Stimulated activated memory B cell treated with anti-CD40 and anti-IgM and Interleukin-4, amounts not matched to agents 10 μg/mL and 1 μg/mL and 100 μg/mL, for 72 hours (primary cell): Measurements from ENCODE around the gene BRICD5.
A peak's percentile ranks its signal among the peaks of the same experiment; 100 is the strongest.

Experiments used
- ATAC-seq: fragments of 150-1000 bp; cut with Tn5 transposase; 2 replicates; pipeline ENCODE4 v1.10.0; 2021
- H3K27ac Mint-ChIP-seq: one replicate; pipeline ENCODE4 v1.8.0; 2022; ENCODE audit warnings: mild to moderate bottlenecking, mixed read lengths
- H3K27me3 Mint-ChIP-seq: one replicate; pipeline ENCODE4 v1.8.0; 2022; ENCODE audit warnings: mixed read lengths
- H3K36me3 Mint-ChIP-seq: one replicate; pipeline ENCODE4 v1.8.0; 2022; ENCODE audit warnings: mixed read lengths
- H3K4me1 Mint-ChIP-seq: one replicate; pipeline ENCODE4 v1.8.0; 2022; ENCODE audit warnings: mixed read lengths
- H3K4me3 Mint-ChIP-seq: one replicate; pipeline ENCODE4 v1.8.0; 2022; ENCODE audit warnings: mild to moderate bottlenecking, moderate library complexity, mixed read lengths
- H3K9me3 Mint-ChIP-seq: one replicate; pipeline ENCODE4 v1.8.0; 2022; ENCODE audit warnings: mixed read lengths

The BRICD5 gene

GRCh38 chr16:2199621-2200139 is 11.0 kb downstream of the BRICD5 start:
- no peak overlapping the region for H3K4me3 Mint-ChIP-seq
- H3K9me3 Mint-ChIP-seq = no peaks in the 10 kb centered on the region
- peaks cover 29% of the 10 kb centered on the region for H3K4me1 Mint-ChIP-seq
- H3K27ac Mint-ChIP-seq = no peak overlapping the region
- no peak for ATAC-seq
- H3K27me3 Mint-ChIP-seq = peaks cover 38% of the 10 kb centered on the region
- H3K36me3 Mint-ChIP-seq = no peaks in the 10 kb centered on the region

- peaks cover 44% of the 10 kb centered on the region for H3K27me3 Mint-ChIP-seq
- no peak overlapping the region for H3K27ac Mint-ChIP-seq
- H3K9me3 Mint-ChIP-seq = no peaks in the 10 kb centered on the region
- no peak for ATAC-seq
- H3K36me3 Mint-ChIP-seq = no peaks in the 10 kb centered on the region
- H3K4me3 Mint-ChIP-seq = no peak overlapping the region
- peaks cover 24% of the 10 kb centered on the region for H3K4me1 Mint-ChIP-seq
Measured at GRCh38 chr16:2199095-2199494, 11.6 kb downstream of the BRICD5 start.

- Mint-ChIP-seq H3K9me3 (no peaks in the 10 kb centered on the region), H3K4me3 (no peak overlapping the region), H3K36me3 (no peaks in the 10 kb centered on the region), H3K4me1 (peaks cover 17% of the 10 kb centered on the region), H3K27ac (no peak overlapping the region), H3K27me3 (peaks cover 49% of the 10 kb centered on the region)
- ATAC-seq = no peak
Measured at GRCh38 chr16:2198283-2198682, 12.4 kb downstream of the BRICD5 start.

GRCh38 chr16:2197765-2198164 is 12.9 kb downstream of the BRICD5 start:
- peaks cover 52% of the 10 kb centered on the region for H3K27me3 Mint-ChIP-seq
- no peak overlapping the region for H3K27ac Mint-ChIP-seq
- no peaks in the 10 kb centered on the region for H3K9me3 Mint-ChIP-seq
- H3K4me1 Mint-ChIP-seq = peaks cover 17% of the 10 kb centered on the region
- H3K4me3 Mint-ChIP-seq = no peak overlapping the region
- no peak for ATAC-seq
- H3K36me3 Mint-ChIP-seq = no peaks in the 10 kb centered on the region

GRCh38 chr16:2196981-2197511 is 13.6 kb downstream of the BRICD5 start:
- peaks cover 17% of the 10 kb centered on the region for H3K4me1 Mint-ChIP-seq
- ATAC-seq = no peak
- peaks cover 60% of the 10 kb centered on the region for H3K27me3 Mint-ChIP-seq
- peak overlapping the region; percentile 60 for H3K4me3 Mint-ChIP-seq
- no peaks in the 10 kb centered on the region for H3K9me3 Mint-ChIP-seq
- H3K27ac Mint-ChIP-seq = peak overlapping the region; percentile 48
- H3K36me3 Mint-ChIP-seq = no peaks in the 10 kb centered on the region

GRCh38 chr16:2196162-2196980 is 14.3 kb downstream of the BRICD5 start, which contains the start of gene CASKIN1:
TSS of gene CASKIN1 (minus strand) at chr16:2196605. CDS start at chr16:2196432, 173 bp downstream.
- Mint-ChIP-seq H3K4me3 (peak within 1 kb of the TSS; percentile 60), H3K9me3 (no peaks in the 10 kb centered on the region), H3K36me3 (no peaks in the 10 kb centered on the region), H3K27me3 (peaks cover 66% of the 10 kb centered on the region), H3K4me1 (peaks cover 17% of the 10 kb centered on the region), H3K27ac (peak within 1 kb of the TSS; percentile 48)
- ATAC-seq = peak; percentile 43

- peak; percentile 14 for ATAC-seq
- Mint-ChIP-seq H3K27ac (no peak overlapping the region), H3K27me3 (peaks cover 68% of the 10 kb centered on the region), H3K36me3 (no peaks in the 10 kb centered on the region), H3K4me1 (peaks cover 17% of the 10 kb centered on the region), H3K4me3 (peak overlapping the region; percentile 50), H3K9me3 (no peaks in the 10 kb centered on the region)
Measured at GRCh38 chr16:2195322-2196161, 15.1 kb downstream of the BRICD5 start.

GRCh38 chr16:2194852-2195321 is 15.8 kb downstream of the BRICD5 start:
- Mint-ChIP-seq H3K4me3 (no peak overlapping the region), H3K4me1 (peaks cover 17% of the 10 kb centered on the region), H3K27ac (no peak overlapping the region), H3K27me3 (peaks cover 68% of the 10 kb centered on the region), H3K9me3 (no peaks in the 10 kb centered on the region), H3K36me3 (no peaks in the 10 kb centered on the region)
- peak; percentile 60 for ATAC-seq

GRCh38 chr16:2194166-2194834 is 16.4 kb downstream of the BRICD5 start:
- no peak for ATAC-seq
- Mint-ChIP-seq H3K4me1 (peaks cover 17% of the 10 kb centered on the region), H3K4me3 (no peak overlapping the region), H3K27me3 (peaks cover 65% of the 10 kb centered on the region), H3K9me3 (no peaks in the 10 kb centered on the region), H3K27ac (no peak overlapping the region), H3K36me3 (no peaks in the 10 kb centered on the region)

GRCh38 chr16:2191446-2191706 is 19.3 kb downstream of the BRICD5 start:
- H3K27ac Mint-ChIP-seq = no peak overlapping the region
- H3K9me3 Mint-ChIP-seq = no peaks in the 10 kb centered on the region
- H3K27me3 Mint-ChIP-seq = peaks cover 40% of the 10 kb centered on the region
- no peak overlapping the region for H3K4me3 Mint-ChIP-seq
- H3K36me3 Mint-ChIP-seq = no peaks in the 10 kb centered on the region
- no peak for ATAC-seq
- peaks cover 11% of the 10 kb centered on the region for H3K4me1 Mint-ChIP-seq

GRCh38 chr16:2190659-2191445 is 19.8 kb downstream of the BRICD5 start:
- Mint-ChIP-seq H3K9me3 (no peaks in the 10 kb centered on the region), H3K4me1 (peaks cover 11% of the 10 kb centered on the region), H3K36me3 (no peaks in the 10 kb centered on the region), H3K27me3 (peaks cover 40% of the 10 kb centered on the region), H3K4me3 (no peak overlapping the region), H3K27ac (peak overlapping the region; percentile 46)
- ATAC-seq = no peak

- Mint-ChIP-seq H3K27me3 (peaks cover 34% of the 10 kb centered on the region), H3K27ac (peak overlapping the region; percentile 46), H3K4me1 (peaks cover 5% of the 10 kb centered on the region), H3K36me3 (no peaks in the 10 kb centered on the region), H3K9me3 (no peaks in the 10 kb centered on the region), H3K4me3 (no peak overlapping the region)
- ATAC-seq = no peak
Measured at GRCh38 chr16:2190002-2190658, 20.5 kb downstream of the BRICD5 start.

- no peaks in the 10 kb centered on the region for H3K36me3 Mint-ChIP-seq
- H3K4me1 Mint-ChIP-seq = peaks cover 5% of the 10 kb centered on the region
- H3K27me3 Mint-ChIP-seq = peaks cover 34% of the 10 kb centered on the region
- H3K9me3 Mint-ChIP-seq = no peaks in the 10 kb centered on the region
- no peak overlapping the region for H3K27ac Mint-ChIP-seq
- no peak for ATAC-seq
- H3K4me3 Mint-ChIP-seq = no peak overlapping the region
Measured at GRCh38 chr16:2189252-2189893, 21.3 kb downstream of the BRICD5 start.
